Natural killer cell (primary cell): ENCODE results near the gene UBAC1. TPM values are rescaled to one million over a fixed set of nuclear protein-coding genes. Genes with fewer than 3 reads are reported as not detected.
"Not testable (repeated sequence)": the region's sequence is repeated elsewhere in the genome, so short reads cannot be mapped to it uniquely, and the experiment has no call there.

Experiments used
- ATAC-seq, 3 donors: fragments of 150-1000 bp in 2 of 3; fragments of 200-7000 bp in 1 of 3; cut with Tn5 transposase; 1 replicate in 1 of 3; 2 replicates in 2 of 3; pipeline ENCODE4 v1.10.0; 2021; ENCODE audit warnings: mild to moderate bottlenecking in 2 of 3, moderate library complexity in 2 of 3
- DNase-seq, 2 donors: peaks; one replicate each; pipeline versions ENCODE4 v3.0.0 to v3.0.0-alpha.2; 2013 to 2021; ENCODE audit warnings: mixed read lengths in 1 of 2
- H3K27ac ChIP-seq: one replicate; pipeline ENCODE4 v1.5.1; 2013; ENCODE audit warnings: mild to moderate bottlenecking, low read length
- H3K27me3 ChIP-seq: one replicate; pipeline ENCODE4 v1.6.1; 2013; ENCODE audit warnings: low read length; ENCODE audit not compliant: control insufficient read depth, insufficient read depth
- H3K36me3 ChIP-seq: one replicate; pipeline ENCODE4 v1.6.1; 2013; ENCODE audit warnings: low read length; ENCODE audit not compliant: control insufficient read depth, insufficient read depth
- H3K4me1 ChIP-seq: one replicate; pipeline ENCODE4 v1.6.1; 2013; ENCODE audit warnings: low read length; ENCODE audit not compliant: control insufficient read depth, insufficient read depth
- H3K4me3 ChIP-seq: one replicate; pipeline ENCODE4 v1.5.1; 2013; ENCODE audit warnings: low read length
- H3K9me3 ChIP-seq: one replicate; pipeline ENCODE4 v1.6.1; 2013; ENCODE audit warnings: low read length; ENCODE audit not compliant: control insufficient read depth, insufficient read depth
- H3K27ac Mint-ChIP-seq, 2 donors: one replicate each; pipeline ENCODE4 v1.8.0; 2022; ENCODE audit warnings: mild to moderate bottlenecking in 2 of 2, mixed read lengths in 2 of 2, moderate library complexity in 1 of 2
- H3K27me3 Mint-ChIP-seq, 2 donors: one replicate each; pipeline ENCODE4 v1.8.0; 2022; ENCODE audit warnings: low read depth in 2 of 2, mixed read lengths in 2 of 2
- H3K36me3 Mint-ChIP-seq: one replicate; pipeline ENCODE4 v1.8.0; 2022; ENCODE audit warnings: mixed read lengths
- H3K4me1 Mint-ChIP-seq, 2 donors: one replicate each; pipeline ENCODE4 v1.8.0; 2022; ENCODE audit warnings: mixed read lengths in 2 of 2
- H3K4me3 Mint-ChIP-seq: one replicate; pipeline ENCODE4 v1.8.0; 2022; ENCODE audit warnings: mild to moderate bottlenecking, moderate library complexity, mixed read lengths
- H3K9me3 Mint-ChIP-seq, 2 donors: one replicate each; pipeline ENCODE4 v1.8.0; 2022; ENCODE audit warnings: mixed read lengths in 2 of 2
- CTCF ChIP-seq: fragments of 200-600 bp; IDR thresholded peaks from one replicate; pipeline ENCODE4 v1.8.0; 2022; ENCODE audit warnings: antibody characterized with exemption
- WGBS: methylation state at CpG from one replicate; pipeline ENCODE4 v1.1.7; 2013; ENCODE audit warnings: missing lambda C conversion rate; ENCODE audit not compliant: insufficient coverage; 5-methylcytosine and 5-hydroxymethylcytosine counted together
- intact Hi-C: fragments of 100-400 bp; cut with micrococcal nuclease; formaldehyde crosslinking; loops from one replicate; pipeline ENCODE4 v1.14.2; 2022
- total RNA-seq, 4 donors: library from RNA; stranded (reverse); fragments of 120-200 nt in 1 of 4; gene quantifications; one replicate each; pipeline versions ENCODE4 v1.2.3 to v1.2.4, GENCODE V29; 2013 to 2022

The UBAC1 gene
- total RNA-seq, 3 donors from 2014 or later (not counting 1 experiment from before 2014, with no cell fraction given), result 22.7 to 31.8 (median 27.6) TPM

DNA sequence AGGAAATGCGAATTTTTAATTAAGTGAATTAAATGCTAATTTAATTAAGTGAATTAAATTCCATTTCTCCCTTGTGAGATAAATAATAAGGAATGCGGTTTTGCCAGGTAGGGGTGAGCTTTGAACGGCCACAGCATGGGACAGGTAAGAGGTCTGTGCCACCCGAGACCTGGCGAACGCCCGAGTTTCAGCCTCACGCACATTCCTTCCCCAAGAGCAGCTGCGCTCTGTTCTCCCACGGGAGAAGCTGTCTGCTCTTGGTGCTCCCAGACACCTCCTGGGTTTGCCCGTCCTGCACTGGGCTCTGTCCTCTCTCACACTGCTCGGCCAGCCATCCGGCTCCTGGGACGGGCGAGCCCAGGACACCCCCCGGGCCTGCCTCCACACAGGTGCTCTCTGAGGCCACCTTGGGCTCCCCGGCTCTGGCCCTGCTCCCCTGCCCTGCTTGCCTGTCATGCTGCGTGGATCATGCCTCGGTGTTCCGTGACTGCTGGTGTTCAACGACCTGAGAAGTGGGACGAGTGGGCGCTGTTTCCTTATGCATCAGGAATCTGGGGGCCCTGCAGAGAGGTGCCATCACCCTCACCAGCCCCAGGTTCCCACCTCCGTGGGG, 40.1 kb downstream of the UBAC1 start:
- peaks cover 12% of the 10 kb centered on the region for H3K36me3 Mint-ChIP-seq
- no peak for DNase-seq
- no peak overlapping the region for H3K27ac Mint-ChIP-seq
- peaks cover 6 to 7% of the 10 kb centered on the region in 2 donors for H3K9me3 Mint-ChIP-seq
- Histone ChIP-seq H3K36me3 (no peaks in the 10 kb centered on the region), H3K4me1 (peaks cover 5% of the 10 kb centered on the region), H3K27ac (no peak overlapping the region), H3K9me3 (peaks cover 33% of the 10 kb centered on the region), H3K27me3 (no peaks in the 10 kb centered on the region), H3K4me3 (no peak overlapping the region)
- no peak overlapping the region for H3K4me3 Mint-ChIP-seq
- H3K4me1 Mint-ChIP-seq, result no peaks in the 10 kb centered on the region
- no peak for ATAC-seq
- intact Hi-C loops, result no loop called here
- TF ChIP-seq CTCF, result no peak
- 92% methylated on average over 23 of the region's 24 CpGs for whole genome bisulfite sequencing
- no peaks in the 10 kb centered on the region for H3K27me3 Mint-ChIP-seq

- WGBS, result 96% methylated on average over 15 of the region's 15 CpGs
- H3K9me3 ChIP-seq, result peaks cover 35% of the 10 kb centered on the region
- H3K27me3 ChIP-seq, result no peaks in the 10 kb centered on the region
- no peak for TF ChIP-seq CTCF
- Mint-ChIP-seq H3K4me3 (no peak overlapping the region), H3K9me3 (peaks cover 7 to 8% of the 10 kb centered on the region in 2 donors), H3K27me3 (no peaks in the 10 kb centered on the region), H3K27ac (no peak overlapping the region), H3K36me3 (peaks cover 19% of the 10 kb centered on the region), H3K4me1 (no peaks in the 10 kb centered on the region)
- DNase-seq, result no peak
- no peak overlapping the region for H3K27ac ChIP-seq
- H3K4me1 ChIP-seq, result no peaks in the 10 kb centered on the region
- intact Hi-C loops, result no loop called here
- ATAC-seq, result no peak
- no peak overlapping the region for H3K4me3 ChIP-seq
- peaks cover 4% of the 10 kb centered on the region for H3K36me3 ChIP-seq
Measured at GRCh38 chr9:135920256-135920930, 40.8 kb downstream of the UBAC1 start.

DNA sequence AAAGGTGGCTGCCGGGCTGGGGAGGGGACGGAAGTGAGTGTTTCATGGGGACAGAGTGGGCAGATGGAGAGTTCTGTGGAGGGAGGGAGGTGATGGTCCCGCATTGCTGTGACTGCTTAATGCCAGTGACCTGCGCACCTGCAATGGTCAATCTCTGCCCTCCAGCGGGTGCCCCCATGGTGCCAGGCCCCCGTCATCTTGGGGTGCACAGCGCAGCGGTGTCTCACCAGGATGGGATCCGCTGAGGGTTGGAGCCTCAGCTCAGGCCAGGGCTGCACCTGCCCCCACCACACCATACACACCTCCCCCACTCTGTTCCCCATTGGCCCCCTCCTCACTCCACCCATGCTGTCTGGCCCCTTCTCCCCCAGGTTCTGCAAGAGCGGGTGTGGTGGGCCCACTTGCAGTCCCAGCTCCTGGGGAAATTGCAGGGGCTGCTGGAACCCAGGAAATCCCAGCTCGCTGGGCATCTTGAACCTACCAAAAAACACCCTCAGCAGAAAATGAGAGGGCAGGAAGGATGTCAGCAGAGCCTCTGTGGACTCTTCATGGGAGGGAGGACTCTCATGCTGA, 41.8 kb downstream of the UBAC1 start:
- Histone ChIP-seq H3K9me3 (peaks cover 45% of the 10 kb centered on the region), H3K27me3 (no peaks in the 10 kb centered on the region), H3K27ac (no peak overlapping the region), H3K4me3 (no peak overlapping the region), H3K36me3 (peaks cover 4% of the 10 kb centered on the region), H3K4me1 (no peaks in the 10 kb centered on the region)
- Mint-ChIP-seq H3K4me1 (no peaks in the 10 kb centered on the region), H3K4me3 (no peak overlapping the region), H3K27ac (no peak overlapping the region), H3K27me3 (no peaks in the 10 kb centered on the region), H3K36me3 (peaks cover 19% of the 10 kb centered on the region), H3K9me3 (peaks cover 7 to 8% of the 10 kb centered on the region in 2 donors)
- WGBS, result 97% methylated on average over 11 of the region's 11 CpGs
- intact Hi-C loops, result no loop called here
- no peak for TF ChIP-seq CTCF
- DNase-seq (no peak), ATAC-seq (no peak)

DNA sequence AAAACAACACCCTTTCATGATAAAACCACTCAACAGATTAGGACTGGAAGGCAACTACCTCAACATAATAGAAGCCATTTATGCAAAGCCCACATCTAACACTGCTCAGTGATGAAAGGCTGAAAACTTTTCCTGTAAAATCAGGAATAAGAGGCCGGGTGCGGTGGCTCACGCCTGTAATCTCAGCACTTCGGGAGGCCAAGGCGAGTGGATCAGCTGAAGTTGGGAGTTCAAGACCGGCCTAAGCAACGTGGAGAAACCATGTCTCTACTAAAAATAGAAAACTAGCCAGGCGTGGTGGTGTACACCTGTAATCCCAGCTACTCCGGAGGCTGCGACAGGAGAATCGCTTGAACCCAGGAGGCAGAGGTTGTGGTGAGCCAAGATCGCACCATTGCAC, 44.9 kb downstream of the UBAC1 start:
- DNase-seq, H3K4me3 ChIP-seq, H3K4me1 ChIP-seq, intact Hi-C loops, H3K4me3 Mint-ChIP-seq, H3K27me3 Mint-ChIP-seq, ATAC-seq, H3K27ac Mint-ChIP-seq, H3K27me3 ChIP-seq, H3K27ac ChIP-seq, H3K4me1 Mint-ChIP-seq: not testable (repeated sequence)
- Histone ChIP-seq H3K36me3 (peaks cover 14% of the 10 kb centered on the region), H3K9me3 (peaks cover 56% of the 10 kb centered on the region)
- Mint-ChIP-seq H3K9me3 (peaks cover 8 to 11% of the 10 kb centered on the region in 2 donors), H3K36me3 (peaks cover 27% of the 10 kb centered on the region)
- 93% methylated on average over 12 of the region's 12 CpGs for WGBS
